HAP-1 (cell line): ENCODE measurements around the gene NBPF9.
"Not testable (repeated sequence)": the region's sequence is repeated elsewhere in the genome, so short reads cannot be mapped to it uniquely, and the experiment has no call there.

ENCODE experiments used
- DNase-seq, 2 experiments: peaks; one replicate each; pipeline ENCODE4 v3.0.0-alpha.2; 2016 to 2020; ENCODE audit warnings: low spot score in 2 of 2
- H3K27me3 ChIP-seq: fragments of 250-450 bp; sonication (Bioruptor Pico); 2 replicates; pipeline ENCODE4 v1.5.1; 2020; ENCODE audit warnings: low read depth, mild to moderate bottlenecking, moderate library complexity
- H3K36me3 ChIP-seq: fragments of 250-450 bp; sonication (Bioruptor Pico); replicated peaks from 2 replicates; pipeline ENCODE4 v1.5.1; 2020; ENCODE audit warnings: mild to moderate bottlenecking
- H3K4me1 ChIP-seq: fragments of 250-450 bp; sonication (Bioruptor Pico); 2 replicates; pipeline ENCODE4 v1.5.1; 2020; ENCODE audit warnings: mild to moderate bottlenecking
- H3K4me3 ChIP-seq: fragments of 250-450 bp; sonication (Bioruptor Pico); 2 replicates; pipeline ENCODE4 v1.5.1; 2020; ENCODE audit warnings: mild to moderate bottlenecking, moderate library complexity
- H3K9me3 ChIP-seq: fragments of 250-450 bp; sonication (Bioruptor Pico); 2 replicates; pipeline ENCODE4 v1.5.1; 2020; ENCODE audit warnings: mild to moderate bottlenecking, moderate library complexity
- in situ Hi-C: fragments of 300-500 bp; cut with MboI; formaldehyde crosslinking; loops from 3 replicates; pipeline ENCODE4 v1.14.3; 2020; ENCODE audit warnings: low sequenced_read_pairs, inconsistent platforms, mixed read lengths

Gene NBPF9

GRCh38 chr1:149103109-149104081, at the start of gene NBPF9:
Gene NBPF9 (minus strand): TSS chr1:149103551. CDS start chr1:149082139, 21,412 bp downstream.
- in situ Hi-C loops, H3K4me1 ChIP-seq, H3K36me3 ChIP-seq, H3K9me3 ChIP-seq, H3K27me3 ChIP-seq: not testable (repeated sequence)
- DNase-seq, result peak in 1 of 2 experiments; percentile 68
- H3K4me3 ChIP-seq, result peak within 1 kb of the TSS; percentile 39

GRCh38 chr1:149149909-149150308, 46.6 kb upstream of the NBPF9 start:
- in situ Hi-C loops, H3K4me3 ChIP-seq, H3K9me3 ChIP-seq, H3K27me3 ChIP-seq, H3K4me1 ChIP-seq, DNase-seq, H3K36me3 ChIP-seq: not testable (repeated sequence)

GRCh38 chr1:149137585-149137984, 34.2 kb upstream of the NBPF9 start:
- H3K4me3 ChIP-seq, H3K4me1 ChIP-seq, DNase-seq, in situ Hi-C loops, H3K36me3 ChIP-seq, H3K27me3 ChIP-seq, H3K9me3 ChIP-seq: not testable (repeated sequence)

GRCh38 chr1:149130938-149131337, 27.6 kb upstream of the NBPF9 start:
- H3K36me3 ChIP-seq, H3K4me3 ChIP-seq, DNase-seq, H3K27me3 ChIP-seq, in situ Hi-C loops, H3K9me3 ChIP-seq, H3K4me1 ChIP-seq: not testable (repeated sequence)

- H3K9me3 ChIP-seq, H3K36me3 ChIP-seq, H3K4me3 ChIP-seq, H3K27me3 ChIP-seq, in situ Hi-C loops, DNase-seq, H3K4me1 ChIP-seq: not testable (repeated sequence)
These were observed 25.9 kb upstream of the NBPF9 start for GRCh38 chr1:149129245-149129644.

- H3K4me3 ChIP-seq, H3K9me3 ChIP-seq, H3K4me1 ChIP-seq, H3K36me3 ChIP-seq, H3K27me3 ChIP-seq, DNase-seq, in situ Hi-C loops: not testable (repeated sequence)
These were observed 23.3 kb upstream of the NBPF9 start for GRCh38 chr1:149126555-149127145.

GRCh38 chr1:149123948-149124926, 20.9 kb upstream of the NBPF9 start:
- H3K27me3 ChIP-seq, H3K4me3 ChIP-seq, H3K9me3 ChIP-seq, in situ Hi-C loops, H3K36me3 ChIP-seq, H3K4me1 ChIP-seq: not testable (repeated sequence)
- peak in 1 of 2 experiments; percentile 44 for DNase-seq

GRCh38 chr1:149112828-149113227, 9.5 kb upstream of the NBPF9 start:
- in situ Hi-C loops, H3K9me3 ChIP-seq, DNase-seq: not testable (repeated sequence)

GRCh38 chr1:149110343-149110742, 7.0 kb upstream of the NBPF9 start:
- H3K9me3 ChIP-seq, H3K36me3 ChIP-seq, H3K27me3 ChIP-seq, DNase-seq, H3K4me1 ChIP-seq, in situ Hi-C loops, H3K4me3 ChIP-seq: not testable (repeated sequence)

More at GRCh38 chr1:149112828-149113227, 9.5 kb upstream of the NBPF9 start:
- not testable (repeated sequence) for H3K27me3 ChIP-seq, H3K36me3 ChIP-seq, H3K4me3 ChIP-seq, H3K4me1 ChIP-seq

GRCh38 chr1:149102574-149102973, 777 bp downstream of the NBPF9 start:
- not testable (repeated sequence) for H3K9me3 ChIP-seq

GRCh38 chr1:149098276-149098675, 5.1 kb downstream of the NBPF9 start:
- H3K4me3 ChIP-seq, DNase-seq, in situ Hi-C loops, H3K4me1 ChIP-seq, H3K9me3 ChIP-seq, H3K36me3 ChIP-seq, H3K27me3 ChIP-seq: not testable (repeated sequence)

More at GRCh38 chr1:149102574-149102973, 777 bp downstream of the NBPF9 start:
- H3K36me3 ChIP-seq, H3K27me3 ChIP-seq, in situ Hi-C loops, H3K4me1 ChIP-seq: not testable (repeated sequence)
- DNase-seq, result peak in 1 of 2 experiments; percentile 34
- H3K4me3 ChIP-seq, result peak overlapping the region; percentile 39

- H3K4me3 ChIP-seq, H3K9me3 ChIP-seq, H3K27me3 ChIP-seq, H3K4me1 ChIP-seq, H3K36me3 ChIP-seq, in situ Hi-C loops: not testable (repeated sequence)
- peak in 1 of 2 experiments; percentile 15 for DNase-seq
These were observed 10.2 kb downstream of the NBPF9 start for GRCh38 chr1:149093155-149093554.

GRCh38 chr1:149075505-149076127, 27.7 kb downstream of the NBPF9 start:
- H3K4me1 ChIP-seq, H3K27me3 ChIP-seq, DNase-seq, H3K4me3 ChIP-seq, H3K36me3 ChIP-seq, H3K9me3 ChIP-seq, in situ Hi-C loops: not testable (repeated sequence)
